Heart right ventricle (tissue), 16 donors: ENCODE results near the gene MEF2C. TPM values are rescaled to one million over a fixed set of nuclear protein-coding genes. Genes with fewer than 3 reads are reported as not detected.

Source experiments
- ATAC-seq, 8 donors: fragments of 200-7000 bp; cut with Tn5 transposase; one replicate each; pipeline ENCODE4 v1.9.1; 2020; ENCODE audit warnings: mild to moderate bottlenecking in 8 of 8, moderate library complexity in 8 of 8, moderate number of reproducible peaks in 1 of 8
- DNase-seq, 2 donors: peaks; one replicate each; pipeline ENCODE4 v3.0.0-alpha.2; 2020
- H3K27ac ChIP-seq, 10 donors: fragments of 200-600 bp; sonication (generic) in 2 of 10; one replicate each; pipeline versions ENCODE4 v1.5.0 to v1.8.0; 2020 to 2022; ENCODE audit warnings: mild to moderate bottlenecking in 3 of 10
- H3K27me3 ChIP-seq, 7 donors: fragments of 200-600 bp; one replicate each; pipeline ENCODE4 v1.8.0; 2021 to 2022; ENCODE audit warnings: mild to moderate bottlenecking in 2 of 7
- H3K36me3 ChIP-seq, 9 donors: fragments of 200-600 bp; sonication (generic) in 1 of 9; one replicate each; pipeline versions ENCODE4 v1.5.0 to v1.8.0; 2020 to 2022; ENCODE audit warnings: mild to moderate bottlenecking in 2 of 9
- H3K4me1 ChIP-seq, 9 donors: fragments of 200-600 bp; sonication (generic) in 1 of 9; one replicate each; pipeline versions ENCODE4 v1.5.0 to v1.8.0; 2020 to 2022; ENCODE audit warnings: mild to moderate bottlenecking in 4 of 9
- H3K4me3 ChIP-seq, 10 donors: fragments of 200-600 bp; sonication (generic) in 2 of 10; one replicate each; pipeline versions ENCODE4 v1.5.0 to v1.8.0; 2020 to 2022; ENCODE audit warnings: mild to moderate bottlenecking in 7 of 10, moderate library complexity in 2 of 10
- H3K9me3 ChIP-seq, 11 donors: fragments of 200-600 bp in 10 of 11; sonication (generic) in 2 of 11; one replicate each; pipeline versions ENCODE4 v1.5.0 to v1.8.0; 2013 to 2022; ENCODE audit warnings: mild to moderate bottlenecking in 2 of 11, control low read depth in 1 of 11, moderate library complexity in 1 of 11
- WGBS, 2 donors: extraction: QIAGEN DNeasy Blood & Tissue Kit; methylation state at CpG; one replicate each; pipeline ENCODE4 v1.1.7; 2013; ENCODE audit warnings: inconsistent platforms in 1 of 2; 5-methylcytosine and 5-hydroxymethylcytosine counted together
- intact Hi-C, 10 donors: fragments of 100-400 bp; cut with DNase I; formaldehyde crosslinking; loops; one replicate each; pipeline versions ENCODE4 v1.11.1 to v1.14.2; 2022
- polyA plus RNA-seq, 2 donors: library from polyadenylated mRNA; stranded (reverse); fragments of 200-250 nt; gene quantifications; one replicate each; pipeline ENCODE4 v1.2.3, GENCODE V29; 2013
- total RNA-seq, 10 donors: library from RNA; stranded (reverse); fragmentation: NEBNext Ultra II Directional in 3 of 10; extraction: Animal tissue kit (Norgen Biotek cat#: 25700) in 3 of 10; gene quantifications; one replicate each; pipeline versions ENCODE4 v1.2.1 to v1.2.4, GENCODE V29; 2021 to 2023
- TF ChIP-seq, protein P1 (sequence below), 9 donors: fragments of 200-600 bp; sonication (generic) in 2 of 9; IDR thresholded peaks; one replicate each; pipeline versions ENCODE4 v1.5.0 to v1.8.0; 2021 to 2022; ENCODE audit warnings: antibody characterized with exemption in 9 of 9, mild to moderate bottlenecking in 5 of 9, moderate library complexity in 1 of 9
- donor health status: Arrhythmogenic right ventricular cardiomyopathy.
- donor health status: ischemic (EF 13 %, LVEDD 7.1; RV severe dilation, severe dysfunction).
- donor health status: healthy with polysubstance abuse.
- donor health status: DM: no; HTN: yes; CAD: no.
- donor health status: DM: no; HTN: no; CAD: no.
- donor health status: ischemic (EF 25% LVEDD 6.9; RV normal size, moderate dysfunction).
- donor health status: ischemic (EF 25% LVEDD 5.7; RV mildly dilated, moderate dysfunction).
- donor health status: healthy.
- donor health status: DM: yes; HTN: yes; CAD: no.
- donor health status: Ischemic cardiomyopathy.
- donor health status: ischemic (EF 35%, LVEDD 5.7; RV mildly dilated, moderate dysfunction).
- donor health status: nonischemic (EF 11% LVEDD 7.7; RV severe dilation, severe dysfunction).
- donor health status: DM: yes; HTN: yes; CAD: no.
- donor health status: PGD.
- donor health status: ischemic (EF 29% LVEDD 5.4; RV normal size, mild dysfunction).
- donor health status: nonischemic (EF 23%, LVEDD 6.1; RV moderate dilation, normal function).

MEF2C gene
- total and polyA plus RNA-seq, 12 donors: 11.2 to 88.7 (median 66.3) TPM

DNA sequence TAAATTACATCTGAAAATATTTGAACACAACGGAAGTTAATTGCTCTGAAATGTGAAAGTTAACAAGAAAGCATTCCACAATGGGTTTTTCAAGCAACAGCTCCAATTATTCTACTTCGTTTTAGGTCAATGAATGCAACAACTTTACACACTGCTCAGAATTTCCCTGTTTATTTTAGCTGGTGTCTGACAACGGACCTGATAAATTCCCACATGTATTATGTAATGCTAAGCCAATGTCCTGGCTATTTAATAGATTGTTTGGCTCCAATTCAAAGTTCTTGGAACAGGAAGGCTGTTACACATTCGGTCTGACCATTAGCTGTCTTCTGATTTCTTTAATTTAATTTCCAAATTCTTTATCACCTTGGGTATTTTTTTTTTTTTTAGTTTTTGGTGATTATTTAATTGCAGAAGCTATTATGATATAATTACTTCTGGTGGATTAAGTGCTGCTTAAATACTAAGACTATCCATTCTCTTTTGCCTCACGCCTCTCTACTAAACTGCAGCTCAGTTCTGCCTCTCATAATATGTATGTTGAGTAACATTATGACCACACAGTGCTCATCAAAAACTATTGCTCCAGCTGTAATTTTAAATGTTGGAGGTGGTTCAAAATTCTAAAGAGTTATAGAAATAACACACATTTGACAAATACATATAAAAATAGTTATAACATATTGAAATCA, 57.9 kb downstream of the MEF2C start:
- Histone ChIP-seq H3K4me1 (peaks cover 4 to 99% (median 79%) of the 10 kb centered on the region in 9 donors), H3K27me3 (no peaks in the 10 kb centered on the region), H3K4me3 (peak overlapping the region in 8 of 10 donors; percentile 10 to 37 (median 28)), H3K27ac (peak overlapping the region; percentile 45 to 92 (median 80)), H3K36me3 (peaks cover 0 to 35% (median 10%) of the 10 kb centered on the region in 9 donors), H3K9me3 (no peaks in the 10 kb centered on the region)
- TF ChIP-seq, protein P1, sequence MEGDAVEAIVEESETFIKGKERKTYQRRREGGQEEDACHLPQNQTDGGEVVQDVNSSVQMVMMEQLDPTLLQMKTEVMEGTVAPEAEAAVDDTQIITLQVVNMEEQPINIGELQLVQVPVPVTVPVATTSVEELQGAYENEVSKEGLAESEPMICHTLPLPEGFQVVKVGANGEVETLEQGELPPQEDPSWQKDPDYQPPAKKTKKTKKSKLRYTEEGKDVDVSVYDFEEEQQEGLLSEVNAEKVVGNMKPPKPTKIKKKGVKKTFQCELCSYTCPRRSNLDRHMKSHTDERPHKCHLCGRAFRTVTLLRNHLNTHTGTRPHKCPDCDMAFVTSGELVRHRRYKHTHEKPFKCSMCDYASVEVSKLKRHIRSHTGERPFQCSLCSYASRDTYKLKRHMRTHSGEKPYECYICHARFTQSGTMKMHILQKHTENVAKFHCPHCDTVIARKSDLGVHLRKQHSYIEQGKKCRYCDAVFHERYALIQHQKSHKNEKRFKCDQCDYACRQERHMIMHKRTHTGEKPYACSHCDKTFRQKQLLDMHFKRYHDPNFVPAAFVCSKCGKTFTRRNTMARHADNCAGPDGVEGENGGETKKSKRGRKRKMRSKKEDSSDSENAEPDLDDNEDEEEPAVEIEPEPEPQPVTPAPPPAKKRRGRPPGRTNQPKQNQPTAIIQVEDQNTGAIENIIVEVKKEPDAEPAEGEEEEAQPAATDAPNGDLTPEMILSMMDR (IDR thresholded peaks at IDR 0.05): no peak
- intact Hi-C loops: loop anchor here in 6 of 10 donors (5.0 to 10.0 kb wide), 5 partner anchors 38 to 93 kb away; partner anchors contain the start of gene MEF2C (in 3 of the 6)
- WGBS, 2 donors: 13 to 15% methylated on average over 5 of the region's 5 CpGs
- no peak for DNase-seq
- peak; percentile 36 to 77 (median 64) for ATAC-seq

DNA sequence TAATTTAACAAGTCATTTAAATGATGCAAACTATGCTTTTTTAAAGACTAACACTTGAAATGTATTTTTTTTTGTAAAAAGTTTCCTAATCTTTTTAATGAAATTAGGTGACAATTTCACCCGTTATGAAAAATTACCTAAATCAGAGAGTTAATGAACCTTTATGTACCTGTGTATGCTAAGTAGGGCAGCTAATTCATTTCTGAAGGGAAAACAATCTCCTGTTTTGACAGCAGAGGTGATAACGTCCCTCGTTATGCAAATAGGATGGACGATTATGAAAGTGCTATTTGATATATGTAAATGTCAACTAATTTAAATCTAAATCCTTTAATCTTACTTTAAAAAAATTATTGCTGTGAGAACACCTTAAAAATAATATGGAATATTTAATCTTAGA, 58.8 kb downstream of the MEF2C start:
- H3K4me1 ChIP-seq: peaks cover 4 to 99% (median 70%) of the 10 kb centered on the region in 9 donors
- 19 to 41% methylated on average over 4 of the region's 4 CpGs for WGBS, 2 donors

DNA sequence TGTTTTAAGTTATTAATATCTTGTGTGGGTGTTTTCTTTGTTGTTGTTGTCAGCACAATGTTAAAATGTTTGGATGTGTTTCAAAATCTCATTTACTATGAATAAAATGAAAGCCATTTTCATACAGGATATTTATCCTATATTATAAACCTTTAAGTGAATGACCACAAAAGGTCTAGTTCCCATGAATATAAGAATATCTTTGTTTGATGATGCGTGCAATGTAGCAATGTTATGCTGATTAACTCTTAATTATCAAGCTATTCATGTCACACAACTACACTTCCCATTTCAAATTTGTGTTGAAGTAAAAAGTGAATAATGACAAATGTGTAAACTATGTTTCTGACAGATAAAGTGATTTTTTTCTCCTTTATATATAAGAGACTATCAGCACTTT, 59.8 kb downstream of the MEF2C start:
- intact Hi-C loops: loop anchor here in 1 of 10 donors (10.0 kb wide), 1 partner anchor 78 kb away; no protein-coding TSS in a partner anchor
- no peak for DNase-seq
- Histone ChIP-seq H3K4me1 (peaks cover 0 to 99% (median 65%) of the 10 kb centered on the region in 9 donors), H3K27ac (peak overlapping the region in 5 of 10 donors; percentile 72 to 92 (median 89)), H3K4me3 (no peak overlapping the region), H3K9me3 (no peaks in the 10 kb centered on the region), H3K36me3 (peaks cover 0 to 35% (median 10%) of the 10 kb centered on the region in 9 donors), H3K27me3 (no peaks in the 10 kb centered on the region)
- TF ChIP-seq, protein P1 (IDR thresholded peaks at IDR 0.05): no peak
- no peak for ATAC-seq
- WGBS, 2 donors: 81 to 84% methylated on average over 1 of the region's 1 CpG

More for the DNA sequence above, 58.8 kb downstream of the MEF2C start:
- H3K27ac ChIP-seq: peak overlapping the region in 8 of 10 donors; percentile 66 to 92 (median 80)
- peak overlapping the region in 5 of 10 donors; percentile 2 to 37 (median 29) for H3K4me3 ChIP-seq
- peaks cover 0 to 35% (median 10%) of the 10 kb centered on the region in 9 donors for H3K36me3 ChIP-seq
- H3K9me3 ChIP-seq: no peaks in the 10 kb centered on the region
- TF ChIP-seq, protein P1 (IDR thresholded peaks at IDR 0.05): no peak
- intact Hi-C loops: loop anchor here in 1 of 10 donors (10.0 kb wide), 1 partner anchor 79 kb away; no protein-coding TSS in a partner anchor
- no peak for ATAC-seq
- no peak for DNase-seq
- H3K27me3 ChIP-seq: no peaks in the 10 kb centered on the region

DNA sequence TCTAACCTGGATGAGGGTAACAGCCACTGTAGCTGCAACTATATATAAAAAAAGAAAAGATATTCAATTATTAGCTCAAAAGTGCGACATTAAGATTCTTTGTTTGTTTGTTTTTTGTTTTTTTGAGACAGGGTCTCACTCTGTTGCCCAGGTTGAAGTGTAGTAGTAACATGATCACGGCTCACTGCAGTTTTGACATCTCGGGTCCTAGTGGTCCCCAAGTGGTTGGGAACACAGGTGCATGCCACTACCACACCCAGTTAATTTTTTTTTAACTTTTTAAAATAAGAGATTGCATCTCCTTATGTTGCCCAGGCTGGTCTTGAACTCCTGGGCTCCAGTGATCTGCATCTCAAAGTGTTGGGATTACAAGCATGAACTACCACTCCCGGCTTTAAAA, 61.8 kb downstream of the MEF2C start:
- no peaks in the 10 kb centered on the region for H3K27me3 ChIP-seq
- intact Hi-C loops: loop anchor here in 1 of 10 donors (10.0 kb wide), 1 partner anchor 76 kb away; no protein-coding TSS in a partner anchor
- peaks cover 0 to 99% (median 65%) of the 10 kb centered on the region in 9 donors for H3K4me1 ChIP-seq
- no peak for DNase-seq
- 96 to 98% methylated on average over 4 of the region's 4 CpGs for WGBS, 2 donors
- H3K27ac ChIP-seq: peak overlapping the region in 1 of 10 donors; percentile 17
- no peak for ATAC-seq
- H3K9me3 ChIP-seq: no peaks in the 10 kb centered on the region
- peaks cover 0 to 35% (median 10%) of the 10 kb centered on the region in 9 donors for H3K36me3 ChIP-seq
- TF ChIP-seq, protein P1 (IDR thresholded peaks at IDR 0.05): no peak
- no peak overlapping the region for H3K4me3 ChIP-seq
